NCI-H748 (cell line): Measurements from ENCODE around the gene ZG16.

ENCODE experiments used
- DNase-seq: peaks from one replicate; lab custom pipeline; 2025; ENCODE audit not compliant: unreplicated experiment; lab: John Stamatoyannopoulos, UW

The ZG16 gene

GRCh38 chr16:29820271-29820701 is 42.2 kb downstream of the ZG16 start, which contains the start of gene MVP:
Gene MVP (plus strand): TSS chr16:29820462. CDS start chr16:29830550, 10,088 bp downstream.
- no peak for DNase-seq

- no peak for DNase-seq
These were observed 42.9 kb downstream of the ZG16 start for GRCh38 chr16:29820730-29821642.

GRCh38 chr16:29821643-29822115 is 43.6 kb downstream of the ZG16 start:
- no peak for DNase-seq

GRCh38 chr16:29824589-29825144 is 46.6 kb downstream of the ZG16 start:
- no peak for DNase-seq

- DNase-seq, result no peak
These were observed 47.3 kb downstream of the ZG16 start for GRCh38 chr16:29825145-29826044.

- DNase-seq, result no peak
These were observed 48.3 kb downstream of the ZG16 start for GRCh38 chr16:29826342-29826695.

GRCh38 chr16:29830774-29831173 is 52.7 kb downstream of the ZG16 start:
- DNase-seq, result no peak

GRCh38 chr16:29831490-29831889 is 53.4 kb downstream of the ZG16 start:
- DNase-seq, result no peak
